ENCODE measurements around the gene ADK.

Gene ADK

GRCh38 chr10:74381291-74381853, 230.4 kb downstream of the ADK start:
- no peak for DNase-seq (ENCODE audit: low read depth)
- no peak overlapping the region for H3K4me3 ChIP-seq (ENCODE audit: low read depth, low read length)
- TF ChIP-seq CTCF (IDR thresholded peaks at IDR 0.05; ENCODE audit: low read depth, low read length, missing control alignments) = no peak

GRCh38 chr10:74382663-74383062, 231.6 kb downstream of the ADK start:
- no peak overlapping the region for H3K4me3 ChIP-seq (ENCODE audit: low read depth, low read length)
- DNase-seq (ENCODE audit: low read depth) = no peak
- no peak for TF ChIP-seq CTCF (IDR thresholded peaks at IDR 0.05; ENCODE audit: low read depth, low read length, missing control alignments)

- no peak for TF ChIP-seq CTCF (IDR thresholded peaks at IDR 0.05; ENCODE audit: low read depth, low read length, missing control alignments)
- DNase-seq (ENCODE audit: low read depth) = no peak
- no peak overlapping the region for H3K4me3 ChIP-seq (ENCODE audit: low read depth, low read length)
Observed at GRCh38 chr10:74383642-74384041, 232.6 kb downstream of the ADK start.

- DNase-seq (ENCODE audit: low read depth) = no peak
- H3K4me3 ChIP-seq (ENCODE audit: low read depth, low read length) = no peak overlapping the region
- TF ChIP-seq CTCF (IDR thresholded peaks at IDR 0.05; ENCODE audit: low read depth, low read length, missing control alignments) = no peak
Observed at GRCh38 chr10:74384615-74385183, 233.7 kb downstream of the ADK start.

GRCh38 chr10:74388801-74389200, 237.8 kb downstream of the ADK start:
- H3K4me3 ChIP-seq (ENCODE audit: low read depth, low read length) = no peak overlapping the region
- TF ChIP-seq CTCF (IDR thresholded peaks at IDR 0.05; ENCODE audit: low read depth, low read length, missing control alignments) = no peak
- no peak for DNase-seq (ENCODE audit: low read depth)

- no peak for DNase-seq (ENCODE audit: low read depth)
- TF ChIP-seq CTCF (IDR thresholded peaks at IDR 0.05; ENCODE audit: low read depth, low read length, missing control alignments) = no peak
Observed at GRCh38 chr10:74391786-74392185, 240.8 kb downstream of the ADK start.

GRCh38 chr10:74394416-74394969, 243.5 kb downstream of the ADK start:
- no peak for TF ChIP-seq CTCF (IDR thresholded peaks at IDR 0.05; ENCODE audit: low read depth, low read length, missing control alignments)
- no peak overlapping the region for H3K4me3 ChIP-seq (ENCODE audit: low read depth, low read length)
- DNase-seq (ENCODE audit: low read depth) = no peak

More at GRCh38 chr10:74391786-74392185, 240.8 kb downstream of the ADK start:
- H3K4me3 ChIP-seq (ENCODE audit: low read depth, low read length) = no peak overlapping the region

Data from GM12864 (cell line).